ENCODE measurements around the gene PAPOLB. TPM values are rescaled to one million over a fixed set of nuclear protein-coding genes. Genes with fewer than 3 reads are reported as not detected.

Gene PAPOLB
- total RNA-seq, 2 experiments from 2014 or later: not detected

GRCh38 chr7:4875391-4875790, 13.6 kb upstream of the PAPOLB start:
- H3K36me3 Mint-ChIP-seq (ENCODE audit: low read depth): no peaks in the 10 kb centered on the region
- TF ChIP-seq, protein P1, sequence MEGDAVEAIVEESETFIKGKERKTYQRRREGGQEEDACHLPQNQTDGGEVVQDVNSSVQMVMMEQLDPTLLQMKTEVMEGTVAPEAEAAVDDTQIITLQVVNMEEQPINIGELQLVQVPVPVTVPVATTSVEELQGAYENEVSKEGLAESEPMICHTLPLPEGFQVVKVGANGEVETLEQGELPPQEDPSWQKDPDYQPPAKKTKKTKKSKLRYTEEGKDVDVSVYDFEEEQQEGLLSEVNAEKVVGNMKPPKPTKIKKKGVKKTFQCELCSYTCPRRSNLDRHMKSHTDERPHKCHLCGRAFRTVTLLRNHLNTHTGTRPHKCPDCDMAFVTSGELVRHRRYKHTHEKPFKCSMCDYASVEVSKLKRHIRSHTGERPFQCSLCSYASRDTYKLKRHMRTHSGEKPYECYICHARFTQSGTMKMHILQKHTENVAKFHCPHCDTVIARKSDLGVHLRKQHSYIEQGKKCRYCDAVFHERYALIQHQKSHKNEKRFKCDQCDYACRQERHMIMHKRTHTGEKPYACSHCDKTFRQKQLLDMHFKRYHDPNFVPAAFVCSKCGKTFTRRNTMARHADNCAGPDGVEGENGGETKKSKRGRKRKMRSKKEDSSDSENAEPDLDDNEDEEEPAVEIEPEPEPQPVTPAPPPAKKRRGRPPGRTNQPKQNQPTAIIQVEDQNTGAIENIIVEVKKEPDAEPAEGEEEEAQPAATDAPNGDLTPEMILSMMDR (IDR thresholded peaks at IDR 0.05): no peak
- H3K27ac Mint-ChIP-seq: no peak overlapping the region
- H3K4me1 Mint-ChIP-seq (ENCODE audit: low read depth): no peaks in the 10 kb centered on the region
- no peak overlapping the region for H3K4me3 Mint-ChIP-seq
- ChIA-PET CTCF (no interaction called here), POLR2A (no interaction called here)
- Histone ChIP-seq H3K4me3 (ENCODE audit: low read length) (no peak overlapping the region), H3K9me3 (ENCODE audit: control insufficient read depth in 1 of 2, insufficient read depth in 1 of 2, low read length in 2 of 2) (peaks cover 0 to 9% of the 10 kb centered on the region in 2 experiments), H3K36me3 (ENCODE audit: insufficient read depth, low read length) (no peaks in the 10 kb centered on the region), H3K27ac (ENCODE audit: low read depth in 1 of 2, low read length in 2 of 2) (no peak overlapping the region), H3K27me3 (ENCODE audit: control insufficient read depth in 1 of 2, insufficient read depth in 2 of 2, low read length in 2 of 2) (peaks cover 12 to 19% of the 10 kb centered on the region in 2 experiments), H3K4me1 (ENCODE audit: insufficient read depth, low read length) (peaks cover 2% of the 10 kb centered on the region)
- ATAC-seq (ENCODE audit: poor library complexity) (no peak), DNase-seq (no peak)
- no peaks in the 10 kb centered on the region for H3K9me3 Mint-ChIP-seq
- peaks cover 52% of the 10 kb centered on the region for H3K27me3 Mint-ChIP-seq
- intact Hi-C loops (cut with DNase I, micrococcal nuclease): no loop called here

- intact Hi-C loops (cut with DNase I, micrococcal nuclease): no loop called here
- DNase-seq (no peak), ATAC-seq (ENCODE audit: poor library complexity) (no peak)
- Mint-ChIP-seq H3K4me3 (no peak overlapping the region), H3K27me3 (peaks cover 32% of the 10 kb centered on the region), H3K36me3 (ENCODE audit: low read depth) (no peaks in the 10 kb centered on the region), H3K27ac (no peak overlapping the region), H3K4me1 (ENCODE audit: low read depth) (no peaks in the 10 kb centered on the region), H3K9me3 (peaks cover 2% of the 10 kb centered on the region)
- no peak overlapping the region for H3K4me3 ChIP-seq (ENCODE audit: low read length)
- CTCF ChIA-PET: no interaction called here
- H3K36me3 ChIP-seq (ENCODE audit: insufficient read depth, low read length): no peaks in the 10 kb centered on the region
- peaks cover 2% of the 10 kb centered on the region for H3K4me1 ChIP-seq (ENCODE audit: insufficient read depth, low read length)
- TF ChIP-seq, protein P1 (IDR thresholded peaks at IDR 0.05): no peak
- H3K27me3 ChIP-seq (ENCODE audit: control insufficient read depth in 1 of 2, insufficient read depth in 2 of 2, low read length in 2 of 2): peaks cover 8 to 15% of the 10 kb centered on the region in 2 experiments
- POLR2A ChIA-PET: no interaction called here
- no peak overlapping the region for H3K27ac ChIP-seq (ENCODE audit: low read depth in 1 of 2, low read length in 2 of 2)
- peaks cover 0 to 11% of the 10 kb centered on the region in 2 experiments for H3K9me3 ChIP-seq (ENCODE audit: control insufficient read depth in 1 of 2, insufficient read depth in 1 of 2, low read length in 2 of 2)
These were observed 11.5 kb upstream of the PAPOLB start for GRCh38 chr7:4873071-4873944.

GRCh38 chr7:4871930-4872675, 10.3 kb upstream of the PAPOLB start:
- Histone ChIP-seq H3K27ac (ENCODE audit: low read depth in 1 of 2, low read length in 2 of 2) (no peak overlapping the region), H3K36me3 (ENCODE audit: insufficient read depth, low read length) (no peaks in the 10 kb centered on the region), H3K9me3 (ENCODE audit: control insufficient read depth in 1 of 2, insufficient read depth in 1 of 2, low read length in 2 of 2) (peaks cover 0 to 16% of the 10 kb centered on the region in 2 experiments), H3K4me1 (ENCODE audit: insufficient read depth, low read length) (peaks cover 2% of the 10 kb centered on the region), H3K4me3 (ENCODE audit: low read length) (no peak overlapping the region), H3K27me3 (ENCODE audit: control insufficient read depth in 1 of 2, insufficient read depth in 2 of 2, low read length in 2 of 2) (peaks cover 8 to 15% of the 10 kb centered on the region in 2 experiments)
- no peaks in the 10 kb centered on the region for H3K36me3 Mint-ChIP-seq (ENCODE audit: low read depth)
- H3K4me1 Mint-ChIP-seq (ENCODE audit: low read depth): no peaks in the 10 kb centered on the region
- POLR2A ChIA-PET: no interaction called here
- CTCF ChIA-PET: no interaction called here
- H3K9me3 Mint-ChIP-seq: peaks cover 2% of the 10 kb centered on the region
- TF ChIP-seq, protein P1 (IDR thresholded peaks at IDR 0.05): no peak
- H3K27ac Mint-ChIP-seq: no peak overlapping the region
- no peak overlapping the region for H3K4me3 Mint-ChIP-seq
- H3K27me3 Mint-ChIP-seq: peaks cover 29% of the 10 kb centered on the region
- ATAC-seq (ENCODE audit: poor library complexity) (no peak), DNase-seq (no peak)
- intact Hi-C loops (cut with DNase I, micrococcal nuclease): no loop called here

All from CD4-positive, alpha-beta T cell (primary cell).